ENCODE results near the gene HIF1A. TPM values are rescaled to one million over a fixed set of nuclear protein-coding genes. Genes with fewer than 3 reads are reported as not detected.

HIF1A gene
- total RNA-seq, 1 donor from 2014 or later = 114 TPM

DNA sequence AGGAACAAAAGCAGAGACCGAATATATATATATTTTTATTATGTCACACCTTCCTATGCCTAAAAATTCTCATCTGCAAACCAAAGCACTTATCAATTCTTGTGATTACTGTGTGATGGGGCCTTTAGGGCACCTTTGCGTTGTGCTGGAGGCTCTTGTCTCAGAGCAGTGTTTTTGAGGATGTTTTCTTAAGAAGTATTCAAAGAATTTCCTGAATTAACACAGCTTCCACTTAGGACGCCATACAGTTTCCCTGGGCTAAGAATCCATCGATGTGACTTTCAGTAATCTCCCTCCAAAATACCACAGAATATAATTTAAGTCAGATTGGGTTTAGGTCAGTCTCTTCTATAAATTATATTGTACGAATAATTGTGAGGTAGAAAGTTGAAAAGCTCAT, 22.0 kb upstream of the HIF1A start:
- Mint-ChIP-seq H3K36me3 (no peaks in the 10 kb centered on the region), H3K27ac (no peak overlapping the region), H3K27me3 (no peaks in the 10 kb centered on the region), H3K4me1 (ENCODE audit: unreplicated experiment) (no peaks in the 10 kb centered on the region), H3K9me3 (no peaks in the 10 kb centered on the region), H3K4me3 (no peak overlapping the region)
- no peak for DNase-seq (ENCODE audit: extremely low spot score, unreplicated experiment)
- TF ChIP-seq CTCF (conservative IDR thresholded peaks at IDR 0.05) = no peak

DNA sequence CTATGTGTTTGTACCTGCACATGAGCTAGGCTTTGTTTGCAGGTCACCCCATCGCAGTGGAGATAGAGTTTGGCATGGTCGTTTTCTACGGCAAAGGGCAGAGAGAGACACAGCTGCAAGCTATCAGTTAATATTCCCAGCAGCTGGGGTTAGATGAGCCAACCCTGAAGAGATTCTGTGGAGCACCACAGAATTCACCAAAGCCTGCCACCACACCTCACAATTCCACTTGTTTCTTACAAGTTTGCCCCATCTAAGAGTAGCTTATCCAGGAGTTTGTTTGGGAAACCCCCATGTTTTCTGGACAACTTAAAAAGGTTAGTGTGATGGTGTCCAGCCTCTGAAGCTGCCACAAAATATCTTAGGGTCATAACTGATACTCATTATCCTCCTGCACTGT, 20.0 kb upstream of the HIF1A start:
- Mint-ChIP-seq H3K27me3 (no peaks in the 10 kb centered on the region), H3K36me3 (no peaks in the 10 kb centered on the region), H3K9me3 (no peaks in the 10 kb centered on the region), H3K4me1 (ENCODE audit: unreplicated experiment) (no peaks in the 10 kb centered on the region), H3K4me3 (no peak overlapping the region), H3K27ac (no peak overlapping the region)
- DNase-seq (ENCODE audit: extremely low spot score, unreplicated experiment) = no peak
- TF ChIP-seq CTCF (conservative IDR thresholded peaks at IDR 0.05) = no peak

DNA sequence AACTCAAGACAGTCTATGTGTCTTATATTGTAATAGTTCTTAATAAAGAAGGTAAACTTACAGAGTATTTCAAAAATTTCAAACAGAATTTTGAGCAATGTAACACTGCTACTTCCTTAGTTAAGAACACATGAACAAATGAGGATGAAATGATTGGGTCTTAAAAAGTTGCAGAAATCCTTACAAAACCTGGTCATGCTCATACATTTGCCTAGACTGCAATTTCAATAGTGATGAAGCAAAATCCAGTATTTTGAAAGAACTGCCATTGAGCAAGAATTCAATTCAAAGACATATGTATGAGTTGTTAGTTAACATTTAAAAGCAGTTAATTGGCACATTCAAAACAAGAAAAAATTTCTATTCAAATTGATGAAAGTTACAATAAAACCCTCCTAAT, 17.8 kb upstream of the HIF1A start:
- DNase-seq (ENCODE audit: extremely low spot score, unreplicated experiment) = no peak
- H3K36me3 Mint-ChIP-seq = no peaks in the 10 kb centered on the region
- H3K4me3 Mint-ChIP-seq = no peak overlapping the region
- no peaks in the 10 kb centered on the region for H3K4me1 Mint-ChIP-seq (ENCODE audit: unreplicated experiment)
- no peak overlapping the region for H3K27ac Mint-ChIP-seq
- TF ChIP-seq CTCF (conservative IDR thresholded peaks at IDR 0.05) = no peak
- no peaks in the 10 kb centered on the region for H3K9me3 Mint-ChIP-seq
- H3K27me3 Mint-ChIP-seq = no peaks in the 10 kb centered on the region

- no peak for DNase-seq (ENCODE audit: extremely low spot score, unreplicated experiment)
- TF ChIP-seq CTCF (conservative IDR thresholded peaks at IDR 0.05) = no peak
- no peak overlapping the region for H3K4me3 Mint-ChIP-seq
- peaks cover 2% of the 10 kb centered on the region for H3K4me1 Mint-ChIP-seq (ENCODE audit: unreplicated experiment)
- H3K9me3 Mint-ChIP-seq = no peaks in the 10 kb centered on the region
- no peak overlapping the region for H3K27ac Mint-ChIP-seq
- no peaks in the 10 kb centered on the region for H3K27me3 Mint-ChIP-seq
- H3K36me3 Mint-ChIP-seq = no peaks in the 10 kb centered on the region
Observed at GRCh38 chr14:61678975-61679374, 16.3 kb upstream of the HIF1A start.

DNA sequence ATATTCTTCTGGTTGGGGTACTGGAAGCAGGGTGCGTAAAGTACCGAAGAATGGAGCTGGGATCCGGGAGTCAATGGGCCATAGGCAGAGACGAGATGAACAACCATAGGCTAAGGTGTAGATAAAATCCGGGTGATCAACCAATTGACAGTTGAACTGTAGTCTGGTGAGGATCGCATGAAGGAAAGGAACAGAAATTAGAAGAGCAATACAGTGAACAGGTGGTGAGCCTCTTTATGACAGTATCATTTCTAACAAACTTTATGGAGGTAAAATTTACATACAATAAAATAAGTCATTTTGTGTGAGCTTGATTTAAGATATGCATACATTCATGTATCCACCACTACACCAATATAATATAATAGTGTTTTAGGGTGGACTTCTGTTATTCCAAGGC, 13.9 kb upstream of the HIF1A start:
- Mint-ChIP-seq H3K9me3 (no peaks in the 10 kb centered on the region), H3K27me3 (no peaks in the 10 kb centered on the region), H3K27ac (no peak overlapping the region), H3K36me3 (no peaks in the 10 kb centered on the region), H3K4me1 (ENCODE audit: unreplicated experiment) (peaks cover 5% of the 10 kb centered on the region), H3K4me3 (no peak overlapping the region)
- no peak for TF ChIP-seq CTCF (conservative IDR thresholded peaks at IDR 0.05)
- no peak for DNase-seq (ENCODE audit: extremely low spot score, unreplicated experiment)

DNA sequence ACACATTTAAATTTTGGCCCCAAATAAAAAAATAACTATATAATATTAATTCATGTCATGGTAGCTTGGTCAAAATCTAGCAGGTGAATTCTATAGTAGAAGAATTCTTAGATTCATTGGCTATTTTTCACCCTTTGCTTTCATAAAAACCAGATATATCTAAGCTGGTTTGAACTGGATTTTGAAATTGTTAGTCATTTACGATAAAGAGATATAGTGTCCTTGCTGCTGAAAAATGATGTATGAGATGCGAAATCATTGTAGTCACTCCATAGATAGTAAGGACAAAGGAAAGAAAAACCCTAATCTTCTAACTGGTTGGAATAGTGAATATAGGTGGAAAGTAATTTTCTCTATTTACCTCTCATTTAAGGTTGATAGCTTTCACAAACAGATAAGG, 12.2 kb upstream of the HIF1A start:
- H3K4me3 Mint-ChIP-seq = no peak overlapping the region
- H3K27me3 Mint-ChIP-seq = no peaks in the 10 kb centered on the region
- H3K36me3 Mint-ChIP-seq = no peaks in the 10 kb centered on the region
- no peaks in the 10 kb centered on the region for H3K9me3 Mint-ChIP-seq
- DNase-seq (ENCODE audit: extremely low spot score, unreplicated experiment) = no peak
- peaks cover 5% of the 10 kb centered on the region for H3K4me1 Mint-ChIP-seq (ENCODE audit: unreplicated experiment)
- no peak overlapping the region for H3K27ac Mint-ChIP-seq
- TF ChIP-seq CTCF (conservative IDR thresholded peaks at IDR 0.05) = no peak

All from type B pancreatic cell (in vitro differentiated cells).